SK-N-SH treated with all-trans-retinoic acid at 6 μM for 48 hours (cell line): ENCODE results near the gene SERTAD3.
"Not testable (repeated sequence)": the region's sequence is repeated elsewhere in the genome, so short reads cannot be mapped to it uniquely, and the experiment has no call there.

ENCODE experiments used
- ESRRG ChIP-seq: fragments of 250-450 bp; sonication (Bioruptor Pico); IDR thresholded peaks from 2 replicates; pipeline ENCODE4 v1.6.1; 2021; ENCODE audit warnings: mild to moderate bottlenecking
- RARB ChIP-seq: fragments of 250-450 bp; sonication (Bioruptor Pico); IDR thresholded peaks from 2 replicates; pipeline ENCODE4 v1.8.0; 2021; ENCODE audit warnings: mild to moderate bottlenecking, moderate library complexity
- TCF4 ChIP-seq: fragments of 250-450 bp; sonication (Bioruptor Pico); IDR thresholded peaks from 2 replicates; pipeline ENCODE4 v1.8.0; 2021; ENCODE audit warnings: mild to moderate bottlenecking, moderate library complexity, borderline replicate concordance
- ZFP30 ChIP-seq: fragments of 450-650 bp; formaldehyde crosslinking; IDR thresholded peaks from 2 replicates; pipeline ENCODE4 v1.5.0; 2022; ENCODE audit warnings: mild to moderate bottlenecking, moderate library complexity

- not testable (repeated sequence) for TF ChIP-seq ZFP30 (CRISPR knock-in tag); RARB (CRISPR knock-in tag); TCF4; ESRRG (CRISPR knock-in tag)
Measured at GRCh38 chr19:40408598-40408925, 35.6 kb downstream of the SERTAD3 start.
